SHP77 treated with DMSO at 0.1 percent for 48 hours (cell line): ENCODE measurements around the gene LAMC2.
"Not testable (repeated sequence)": the region's sequence is repeated elsewhere in the genome, so short reads cannot be mapped to it uniquely, and the experiment has no call there.

Experiments
- DNase-seq: peaks from one replicate; lab custom pipeline; 2025; lab: John Stamatoyannopoulos, UW

LAMC2 gene

GRCh38 chr1:183185941-183186490 is at the start of gene LAMC2:
Gene LAMC2, plus strand, starts transcription at chr1:183186264. Its CDS starts 89 bp downstream, at chr1:183186353.
- no peak for DNase-seq

GRCh38 chr1:183137782-183138181 is 48.3 kb upstream of the LAMC2 start:
- no peak for DNase-seq

DNA sequence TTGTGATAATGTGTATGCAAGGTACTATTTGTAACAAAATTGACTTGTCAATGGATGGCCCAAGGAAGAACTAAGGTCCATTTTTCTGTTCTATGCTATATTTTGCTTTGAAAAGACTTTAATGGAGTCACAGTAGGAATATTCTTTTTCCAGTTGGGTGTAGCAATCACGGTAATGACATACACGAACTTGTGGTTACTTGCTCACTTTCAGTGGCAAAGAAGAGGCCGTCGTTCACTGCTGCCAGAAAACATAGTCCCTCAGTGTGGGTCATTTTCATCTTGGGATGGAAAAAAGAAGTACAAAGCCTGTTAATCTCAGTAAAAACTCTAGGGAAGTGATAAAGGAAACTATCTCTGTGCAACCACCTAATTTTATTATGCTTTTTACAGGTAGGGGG is 47.8 kb upstream of the LAMC2 start:
- no peak for DNase-seq

- DNase-seq: peak; percentile 76
These were observed 46.7 kb upstream of the LAMC2 start for GRCh38 chr1:183139281-183139942.

DNA sequence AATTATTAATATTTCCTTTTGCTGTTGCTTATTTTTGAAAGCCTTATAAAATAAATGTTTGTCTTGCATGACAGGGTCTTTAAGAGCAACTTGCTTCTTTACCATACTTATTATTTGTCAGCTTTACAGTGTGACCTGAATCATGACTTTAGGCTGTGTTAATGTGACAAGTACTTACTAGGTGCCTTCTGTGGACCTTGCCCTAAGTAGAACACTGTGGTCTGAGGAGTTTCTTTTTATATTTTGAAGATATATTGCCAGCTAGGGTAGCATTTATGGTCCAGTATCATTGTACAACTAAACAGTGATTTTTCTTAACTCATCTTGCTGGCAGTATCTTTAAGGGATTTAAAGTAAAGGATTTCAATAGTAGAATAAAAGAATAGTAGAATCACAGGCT is 45.4 kb upstream of the LAMC2 start:
- no peak for DNase-seq

GRCh38 chr1:183142171-183142570 is 43.9 kb upstream of the LAMC2 start:
- DNase-seq: no peak

- no peak for DNase-seq
These were observed 42.3 kb upstream of the LAMC2 start for GRCh38 chr1:183143576-183144315.

- no peak for DNase-seq
These were observed 41.3 kb upstream of the LAMC2 start for GRCh38 chr1:183144752-183145151.

GRCh38 chr1:183147735-183148134 is 38.3 kb upstream of the LAMC2 start:
- no peak for DNase-seq

GRCh38 chr1:183148599-183148998 is 37.5 kb upstream of the LAMC2 start:
- DNase-seq: no peak

DNA sequence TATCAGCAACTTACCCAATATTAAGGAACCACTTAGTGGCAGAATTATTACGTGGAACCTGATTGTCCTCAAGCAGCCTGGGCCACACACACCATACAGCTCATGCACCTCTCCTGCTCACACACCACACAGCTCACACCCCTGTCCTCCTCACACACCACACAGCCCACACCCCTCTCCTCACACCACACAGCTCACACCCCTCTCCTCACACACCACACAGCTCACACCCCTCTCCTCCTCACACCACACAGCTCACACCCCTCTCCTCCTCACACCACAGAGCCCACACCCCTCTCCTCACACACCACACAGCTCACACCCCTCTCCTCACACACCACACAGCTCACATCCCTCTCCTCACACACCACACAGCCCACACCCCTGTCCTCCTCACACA is 36.8 kb upstream of the LAMC2 start:
- no peak for DNase-seq

GRCh38 chr1:183150032-183150431 is 36.0 kb upstream of the LAMC2 start:
- DNase-seq: not testable (repeated sequence)

- DNase-seq: no peak
These were observed 35.6 kb upstream of the LAMC2 start for GRCh38 chr1:183150445-183150844.

DNA sequence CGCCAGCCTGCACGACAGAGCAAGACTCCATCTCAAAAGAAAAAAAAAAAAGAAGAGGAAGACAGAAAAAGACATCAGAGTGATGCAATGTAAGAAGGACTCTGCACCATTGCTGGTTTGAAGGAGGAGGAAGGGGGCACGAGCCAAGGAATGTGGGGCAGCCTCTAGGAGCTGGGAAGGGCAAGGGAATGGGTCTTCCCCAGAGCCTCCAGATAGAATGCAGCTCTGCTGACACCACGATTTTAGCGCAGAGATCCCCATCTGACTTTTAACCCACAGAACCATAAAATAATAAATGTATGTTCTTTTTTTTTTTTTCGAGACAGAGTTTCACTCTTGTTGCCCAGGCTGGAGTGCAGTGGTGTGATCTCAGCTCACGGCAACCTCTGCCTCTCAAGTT is 33.9 kb upstream of the LAMC2 start:
- no peak for DNase-seq

GRCh38 chr1:183155939-183156338 is 30.1 kb upstream of the LAMC2 start:
- no peak for DNase-seq

- DNase-seq: no peak
These were observed 26.1 kb upstream of the LAMC2 start for GRCh38 chr1:183159960-183160359.

DNA sequence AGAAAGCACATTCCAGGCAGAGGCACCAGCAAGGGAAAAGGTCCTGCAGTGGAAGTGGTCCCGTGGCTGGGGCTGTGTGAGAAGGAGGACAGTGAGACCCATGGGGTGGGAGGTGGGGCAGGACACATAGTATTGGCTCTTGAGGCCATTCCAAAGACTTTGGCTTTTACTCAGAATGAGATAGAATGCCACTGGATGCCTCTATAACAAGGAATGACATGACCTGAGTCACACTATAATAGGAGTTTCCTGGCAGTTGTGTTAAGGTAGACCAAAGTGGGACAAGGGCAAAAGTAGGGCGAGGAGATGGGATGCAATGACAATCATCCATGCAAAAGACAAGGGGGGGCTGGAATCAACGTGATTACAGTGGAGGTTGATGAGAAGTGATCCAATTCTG is 24.7 kb upstream of the LAMC2 start:
- DNase-seq: no peak

DNA sequence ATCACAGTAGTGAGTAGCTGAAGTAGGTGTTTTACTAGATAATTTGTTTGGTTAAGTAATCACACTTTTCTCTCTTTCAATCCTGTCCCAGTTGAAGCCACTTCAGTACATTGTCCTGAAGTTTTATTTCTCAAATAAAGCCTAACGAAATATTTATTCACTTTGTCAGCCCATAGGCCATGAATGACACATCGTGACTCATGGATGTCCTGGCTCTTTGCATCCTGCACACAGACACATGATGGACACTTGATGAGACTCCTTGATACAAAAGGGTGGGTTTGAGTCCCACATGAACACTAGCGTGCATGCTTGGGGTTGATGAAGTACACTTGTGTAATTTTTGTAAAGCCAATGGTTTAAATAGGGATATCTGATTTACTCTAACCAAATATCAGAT is 22.7 kb upstream of the LAMC2 start:
- no peak for DNase-seq

DNA sequence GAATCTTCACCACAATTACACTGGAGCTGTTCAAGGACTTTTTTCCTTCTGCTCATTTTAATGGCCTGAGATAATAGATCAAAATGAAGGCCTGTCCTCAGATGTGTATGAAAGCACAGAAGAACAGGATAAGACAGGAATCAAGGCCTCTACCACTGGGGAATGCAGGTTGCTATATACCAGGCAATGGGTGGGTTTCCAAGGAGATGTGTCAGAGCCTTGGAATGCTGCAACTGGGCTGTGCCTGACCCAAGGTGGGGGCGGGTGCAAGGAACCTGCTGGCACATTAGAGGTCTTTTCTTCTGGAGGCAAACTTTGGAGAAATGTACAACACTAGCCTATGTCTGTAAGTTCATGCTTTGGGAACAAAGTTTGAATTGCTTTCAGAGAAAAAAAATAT is 21.7 kb upstream of the LAMC2 start:
- no peak for DNase-seq

DNA sequence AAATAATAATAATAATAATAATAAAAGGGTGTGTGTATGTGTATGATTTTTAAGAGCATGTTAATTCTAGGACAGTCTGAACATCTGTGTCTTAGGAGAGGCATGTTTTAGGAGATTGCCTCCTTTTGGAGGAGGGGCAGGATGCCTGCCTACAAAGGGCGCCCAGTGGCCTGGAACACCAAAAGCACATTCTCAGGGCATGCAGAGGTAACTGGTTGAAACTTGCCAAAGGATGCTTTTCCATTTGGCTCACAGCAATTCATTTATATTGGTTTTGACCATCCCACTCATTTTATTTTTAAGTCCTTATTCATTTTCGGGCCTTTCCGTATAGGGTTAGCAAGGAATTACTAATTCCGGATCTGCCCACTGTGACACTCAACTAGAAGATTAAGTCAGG is 21.1 kb upstream of the LAMC2 start:
- DNase-seq: no peak

- DNase-seq: no peak
These were observed 20.6 kb upstream of the LAMC2 start for GRCh38 chr1:183165456-183165855.

DNA sequence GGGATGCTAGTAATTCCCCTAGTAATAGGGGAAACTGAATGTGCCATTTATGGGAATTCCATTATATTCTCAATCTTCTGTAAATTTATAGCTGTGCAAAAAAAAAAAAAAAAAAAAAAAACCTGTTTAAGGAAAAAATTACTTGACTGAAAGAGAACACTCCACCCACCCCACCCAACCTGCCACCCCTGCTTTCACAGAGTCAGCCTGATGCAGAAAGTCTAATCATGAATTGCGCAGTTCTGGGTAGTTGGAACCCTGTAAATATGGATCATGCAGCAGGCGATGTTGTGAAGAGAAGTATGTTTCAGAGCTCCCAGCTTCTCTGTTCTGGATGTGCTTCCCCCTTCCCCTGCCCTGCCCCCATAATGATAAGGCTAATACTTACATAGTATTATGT is 19.6 kb upstream of the LAMC2 start:
- no peak for DNase-seq

- DNase-seq: no peak
These were observed 18.4 kb upstream of the LAMC2 start for GRCh38 chr1:183167676-183168075.

- DNase-seq: no peak
These were observed 17.8 kb upstream of the LAMC2 start for GRCh38 chr1:183168308-183168707.
